ENCODE results near the gene MGME1. TPM values are rescaled to one million over a fixed set of nuclear protein-coding genes. Genes with fewer than 3 reads are reported as not detected.

The MGME1 gene
- total and polyA plus RNA-seq, 8 donors: 13.3 to 41.4 (median 35.4) TPM

DNA sequence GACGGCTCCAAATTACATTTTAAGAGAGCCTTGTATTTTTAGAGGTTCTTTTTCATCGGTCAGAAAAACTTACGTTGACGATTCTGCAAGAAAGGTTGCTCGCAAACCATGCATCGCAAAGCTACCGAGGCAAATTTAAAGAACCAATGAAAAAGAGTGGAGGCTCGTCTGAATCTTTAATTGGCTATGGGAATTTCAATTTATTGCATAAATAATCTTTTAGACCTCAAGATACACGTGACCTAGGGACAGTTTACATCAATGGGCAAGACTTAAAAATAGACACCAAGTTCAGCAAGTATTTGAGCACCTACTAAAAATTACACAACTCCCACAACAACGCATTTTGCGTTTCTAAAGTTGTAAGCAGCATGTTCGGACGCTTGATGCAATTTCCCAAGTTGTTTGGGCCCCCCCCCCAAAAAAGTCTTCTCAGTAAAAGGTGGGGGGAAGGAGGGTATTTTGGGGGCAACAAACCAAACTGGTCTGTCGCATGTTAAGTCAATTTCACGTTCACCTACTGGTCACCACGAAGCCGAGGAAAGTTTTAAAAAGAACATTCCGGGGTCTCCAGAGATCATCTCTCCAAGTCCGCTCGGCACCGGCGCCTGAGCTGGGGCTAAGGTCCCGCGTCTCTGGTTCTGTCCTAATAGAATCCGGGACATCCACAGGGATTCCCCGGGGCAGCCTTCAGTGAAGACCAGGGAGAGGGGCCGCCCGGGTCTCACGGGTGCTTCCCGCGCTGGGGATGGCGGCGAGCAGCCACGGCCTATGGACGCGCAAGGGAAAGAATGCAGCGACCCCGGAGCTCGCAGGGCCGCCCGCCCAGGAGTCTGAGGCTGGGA is 1.1 kb upstream of the MGME1 start:
- Histone ChIP-seq H3K4me3 (peak overlapping the region; percentile 82 to 96), H3K36me3 (no peaks in the 10 kb centered on the region), H3K9me3 (no peaks in the 10 kb centered on the region), H3K27me3 (no peaks in the 10 kb centered on the region), H3K4me1 (peaks cover 52 to 79% of the 10 kb centered on the region in 2 donors), H3K27ac (peak overlapping the region; percentile 97 to 99)
- intact Hi-C loops (cut with DNase I): no loop called here
- DNase-seq (no peak), ATAC-seq (peak; percentile 0)
- TF ChIP-seq, protein P1, sequence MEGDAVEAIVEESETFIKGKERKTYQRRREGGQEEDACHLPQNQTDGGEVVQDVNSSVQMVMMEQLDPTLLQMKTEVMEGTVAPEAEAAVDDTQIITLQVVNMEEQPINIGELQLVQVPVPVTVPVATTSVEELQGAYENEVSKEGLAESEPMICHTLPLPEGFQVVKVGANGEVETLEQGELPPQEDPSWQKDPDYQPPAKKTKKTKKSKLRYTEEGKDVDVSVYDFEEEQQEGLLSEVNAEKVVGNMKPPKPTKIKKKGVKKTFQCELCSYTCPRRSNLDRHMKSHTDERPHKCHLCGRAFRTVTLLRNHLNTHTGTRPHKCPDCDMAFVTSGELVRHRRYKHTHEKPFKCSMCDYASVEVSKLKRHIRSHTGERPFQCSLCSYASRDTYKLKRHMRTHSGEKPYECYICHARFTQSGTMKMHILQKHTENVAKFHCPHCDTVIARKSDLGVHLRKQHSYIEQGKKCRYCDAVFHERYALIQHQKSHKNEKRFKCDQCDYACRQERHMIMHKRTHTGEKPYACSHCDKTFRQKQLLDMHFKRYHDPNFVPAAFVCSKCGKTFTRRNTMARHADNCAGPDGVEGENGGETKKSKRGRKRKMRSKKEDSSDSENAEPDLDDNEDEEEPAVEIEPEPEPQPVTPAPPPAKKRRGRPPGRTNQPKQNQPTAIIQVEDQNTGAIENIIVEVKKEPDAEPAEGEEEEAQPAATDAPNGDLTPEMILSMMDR (IDR thresholded peaks at IDR 0.05): no peak

DNA sequence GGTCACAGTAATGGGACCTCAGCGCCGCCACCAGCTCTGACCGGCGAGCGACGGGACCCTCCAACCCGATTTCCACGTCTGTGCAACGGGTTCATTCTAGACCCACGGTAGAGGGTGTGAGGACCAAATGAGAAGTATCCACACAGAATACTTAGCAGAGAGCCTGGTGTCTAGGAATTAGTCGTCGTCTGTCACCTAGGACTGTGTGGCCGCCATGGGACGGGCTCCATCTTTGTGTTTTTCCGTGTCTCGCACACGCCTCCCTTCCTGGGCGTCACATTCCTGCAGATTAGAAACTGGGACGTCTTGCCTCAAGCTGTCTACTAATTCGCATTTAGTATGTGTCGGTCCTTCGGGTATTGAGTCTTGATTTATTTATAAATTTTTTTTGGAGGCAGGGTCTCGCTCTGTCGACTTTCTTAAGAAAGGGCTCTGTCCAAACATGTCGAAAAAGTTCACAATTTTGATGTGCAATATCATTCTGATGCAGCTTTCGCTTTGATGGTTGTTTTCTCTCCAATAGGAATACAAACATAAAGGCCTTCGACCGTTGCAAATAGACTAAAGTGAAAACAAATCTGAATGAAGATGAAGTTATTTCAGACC is 563 bp downstream of the MGME1 start:
- Histone ChIP-seq H3K27ac (peak overlapping the region; percentile 97 to 99), H3K4me1 (peaks cover 37 to 77% of the 10 kb centered on the region in 2 donors), H3K36me3 (no peaks in the 10 kb centered on the region), H3K4me3 (peak overlapping the region; percentile 82 to 96), H3K9me3 (no peaks in the 10 kb centered on the region), H3K27me3 (no peaks in the 10 kb centered on the region)
- TF ChIP-seq, protein P1 (IDR thresholded peaks at IDR 0.05): no peak
- ATAC-seq: peak; percentile 28
- peak in 1 of 4 donors; percentile 45 for DNase-seq
- intact Hi-C loops (cut with DNase I): no loop called here

DNA sequence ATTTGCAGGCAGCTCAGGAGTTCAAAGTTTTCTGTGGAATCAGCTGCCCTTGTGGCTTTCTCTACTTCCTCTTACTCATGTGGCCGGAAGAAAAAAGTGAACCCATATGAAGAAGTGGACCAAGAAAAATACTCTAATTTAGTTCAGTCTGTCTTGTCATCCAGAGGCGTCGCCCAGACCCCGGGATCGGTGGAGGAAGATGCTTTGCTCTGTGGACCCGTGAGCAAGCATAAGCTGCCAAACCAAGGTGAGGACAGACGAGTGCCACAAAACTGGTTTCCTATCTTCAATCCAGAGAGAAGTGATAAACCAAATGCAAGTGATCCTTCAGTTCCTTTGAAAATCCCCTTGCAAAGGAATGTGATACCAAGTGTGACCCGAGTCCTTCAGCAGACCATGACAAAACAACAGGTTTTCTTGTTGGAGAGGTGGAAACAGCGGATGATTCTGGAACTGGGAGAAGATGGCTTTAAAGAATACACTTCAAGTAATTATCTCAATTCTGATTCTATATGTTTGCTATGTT is 1.1 kb downstream of the MGME1 start:
- Histone ChIP-seq H3K27me3 (no peaks in the 10 kb centered on the region), H3K36me3 (no peaks in the 10 kb centered on the region), H3K9me3 (no peaks in the 10 kb centered on the region), H3K27ac (peak overlapping the region; percentile 97 to 99), H3K4me3 (peak overlapping the region; percentile 82 to 96), H3K4me1 (peaks cover 33 to 71% of the 10 kb centered on the region in 2 donors)
- TF ChIP-seq, protein P1 (IDR thresholded peaks at IDR 0.05): no peak
- intact Hi-C loops (cut with DNase I): no loop called here
- peak in 1 of 4 donors; percentile 66 for DNase-seq
- peak; percentile 1 for ATAC-seq

DNA sequence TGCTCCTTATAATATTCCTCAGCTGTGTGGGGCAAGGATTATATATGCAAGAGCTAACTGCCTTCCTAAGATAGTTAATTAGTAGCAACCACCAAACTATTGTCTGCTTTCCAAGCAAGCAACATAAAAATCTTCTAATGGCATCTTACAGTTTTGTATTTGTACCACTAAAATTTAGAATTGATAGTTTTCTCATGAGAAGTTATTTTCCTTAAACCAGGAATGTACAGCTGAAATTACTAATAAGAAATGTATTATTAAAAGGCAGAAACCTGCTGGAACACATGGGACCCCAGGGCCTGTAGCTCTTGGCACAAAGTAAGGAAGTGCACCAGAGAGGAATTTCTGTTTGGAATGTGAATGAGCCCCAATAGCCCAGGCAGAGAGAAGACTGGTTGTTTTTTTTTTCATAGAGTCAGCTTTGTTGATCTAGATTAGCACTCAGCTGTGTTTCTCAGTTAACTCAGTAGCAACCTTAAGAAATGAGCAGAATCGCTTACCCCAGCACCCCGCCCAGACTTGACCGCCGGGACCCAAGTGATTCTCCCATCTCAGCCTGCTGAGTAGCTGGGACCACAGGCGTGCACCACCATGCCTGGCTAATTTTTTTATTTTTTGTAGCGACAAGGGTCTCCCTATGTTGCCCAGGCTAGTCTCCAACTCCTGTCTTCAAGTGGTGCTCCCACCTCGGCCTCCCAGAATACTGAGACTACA is 2.6 kb downstream of the MGME1 start:
- H3K4me3 ChIP-seq: peak overlapping the region in 1 of 2 donors; percentile 96
- H3K27me3 ChIP-seq: no peaks in the 10 kb centered on the region
- peak overlapping the region; percentile 97 to 99 for H3K27ac ChIP-seq
- H3K4me1 ChIP-seq: peaks cover 26 to 58% of the 10 kb centered on the region in 2 donors
- ATAC-seq (no peak), DNase-seq (no peak)
- TF ChIP-seq, protein P1 (IDR thresholded peaks at IDR 0.05): no peak
- intact Hi-C loops (cut with DNase I): no loop called here
- no peaks in the 10 kb centered on the region for H3K9me3 ChIP-seq
- peaks cover 0 to 9% of the 10 kb centered on the region in 2 donors for H3K36me3 ChIP-seq

Data from left lung (tissue), 10 donors.